HG02852 (cell line): ENCODE data around the gene TIPARP.
"Not testable (repeated sequence)": the region's sequence is repeated elsewhere in the genome, so short reads cannot be mapped to it uniquely, and the experiment has no call there.

Source experiments
- ATAC-seq: cut with Tn5 transposase; IDR thresholded peaks from one replicate; pipeline ENCODE4 v1.9.1; 2021; ENCODE audit warnings: mild to moderate bottlenecking, moderate library complexity; ENCODE audit not compliant: unreplicated experiment

TIPARP gene

GRCh38 chr3:156737049-156737448 lies 62.7 kb downstream of the TIPARP start:
- not testable (repeated sequence) for ATAC-seq

DNA sequence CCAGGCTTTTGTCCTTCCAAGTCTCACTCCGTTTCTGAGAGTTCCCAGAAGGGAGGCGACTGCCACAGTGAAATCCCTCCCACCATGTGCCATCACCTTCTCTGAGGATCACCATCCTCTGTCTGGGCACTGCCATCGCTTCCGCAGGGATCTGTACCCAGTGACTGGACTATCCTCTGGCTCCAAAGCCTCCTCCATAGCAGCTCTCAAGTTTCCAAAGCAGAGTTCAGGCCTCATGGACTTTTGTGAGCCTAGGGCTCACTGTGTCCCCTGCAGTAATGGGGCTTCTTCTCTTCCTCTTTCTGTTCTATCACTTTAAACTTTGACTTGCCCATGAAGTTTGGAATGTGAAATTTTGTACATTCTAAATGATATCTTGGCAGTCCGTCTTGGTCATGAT lies 63.9 kb downstream of the TIPARP start:
- no peak for ATAC-seq

DNA sequence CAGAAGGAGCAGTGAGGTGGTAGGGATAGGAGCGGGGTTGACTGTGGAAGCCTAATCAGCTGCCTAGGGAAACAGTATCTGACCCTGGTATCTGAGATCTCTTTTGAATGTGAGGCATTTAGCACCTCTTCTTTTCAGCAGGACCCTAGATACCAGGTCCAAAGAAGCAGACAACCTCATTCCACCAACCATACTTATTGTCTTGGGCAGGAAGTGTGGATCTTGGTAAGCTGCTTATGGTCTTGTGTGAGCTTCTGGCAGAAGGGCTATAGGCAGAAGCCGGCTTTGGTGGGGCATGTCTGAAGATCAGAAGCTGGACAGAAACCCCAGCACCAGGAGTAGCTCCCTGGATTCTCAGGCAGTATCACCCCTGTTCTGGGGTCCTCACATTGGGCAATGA lies 65.6 kb downstream of the TIPARP start:
- no peak for ATAC-seq

GRCh38 chr3:156740581-156740980 lies 66.2 kb downstream of the TIPARP start:
- ATAC-seq = not testable (repeated sequence)

GRCh38 chr3:156741935-156742334 lies 67.5 kb downstream of the TIPARP start:
- ATAC-seq = no peak

GRCh38 chr3:156742401-156742800 lies 68.0 kb downstream of the TIPARP start:
- ATAC-seq = no peak

DNA sequence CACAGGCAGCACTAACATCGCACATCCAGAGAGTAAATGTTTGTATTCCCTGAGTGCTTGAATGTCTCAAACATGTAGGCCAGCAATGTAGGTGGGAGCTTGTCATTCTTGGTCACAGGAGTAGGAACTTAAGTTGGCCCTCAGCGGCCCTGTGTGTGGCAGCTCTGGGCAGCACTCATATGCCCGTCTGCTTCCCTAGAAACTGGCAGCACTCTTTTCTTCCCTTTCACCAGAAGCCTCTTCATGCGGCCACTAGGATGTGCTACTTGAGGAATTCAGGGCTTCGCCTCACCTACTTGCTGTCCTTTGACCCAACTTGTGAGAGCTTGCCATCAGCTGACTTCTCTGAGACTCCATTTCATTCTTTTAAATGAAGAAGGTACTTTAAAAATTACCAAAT lies 69.5 kb downstream of the TIPARP start:
- ATAC-seq = no peak

GRCh38 chr3:156744631-156745030 lies 70.2 kb downstream of the TIPARP start:
- no peak for ATAC-seq

DNA sequence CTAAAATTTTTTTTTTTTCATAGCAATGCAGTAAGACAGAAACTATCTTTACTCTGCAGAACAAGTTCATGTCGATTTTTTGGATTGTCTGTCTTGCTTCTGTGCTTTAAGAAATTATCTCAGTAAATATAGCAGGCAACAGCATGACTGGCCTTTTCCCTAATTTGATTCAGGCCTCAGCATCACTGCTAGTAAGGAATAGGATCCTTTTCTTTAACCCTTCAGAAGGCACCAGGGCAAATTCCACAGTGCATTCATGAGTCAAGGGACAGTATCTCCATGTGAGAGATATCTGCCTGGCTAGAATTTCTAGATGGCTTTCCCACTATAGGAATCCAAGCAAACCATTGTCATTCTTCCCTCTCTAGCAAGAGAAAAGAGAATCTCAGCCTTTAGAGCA lies 71.4 kb downstream of the TIPARP start:
- ATAC-seq = no peak

- no peak for ATAC-seq
These were observed 72.7 kb downstream of the TIPARP start for GRCh38 chr3:156747046-156747445.

DNA sequence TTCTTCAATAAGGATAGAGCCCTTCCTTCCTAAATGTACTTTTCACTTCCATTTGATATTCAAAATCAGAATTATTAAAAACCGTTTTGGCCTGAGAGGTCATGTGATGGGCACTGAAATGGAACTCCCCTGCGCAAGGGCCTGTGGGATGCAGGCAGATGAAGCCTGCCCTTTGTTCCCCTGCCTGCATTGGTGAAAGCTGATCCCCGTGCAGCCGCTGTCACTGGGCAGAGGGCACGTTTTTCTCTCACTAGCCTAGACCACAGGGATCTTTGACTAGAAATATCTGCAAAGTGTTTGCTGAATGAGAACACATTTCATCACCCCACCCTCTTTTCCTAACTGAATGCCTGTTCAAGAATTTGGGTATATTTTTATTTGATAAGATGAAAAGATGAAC lies 74.9 kb downstream of the TIPARP start:
- no peak for ATAC-seq

DNA sequence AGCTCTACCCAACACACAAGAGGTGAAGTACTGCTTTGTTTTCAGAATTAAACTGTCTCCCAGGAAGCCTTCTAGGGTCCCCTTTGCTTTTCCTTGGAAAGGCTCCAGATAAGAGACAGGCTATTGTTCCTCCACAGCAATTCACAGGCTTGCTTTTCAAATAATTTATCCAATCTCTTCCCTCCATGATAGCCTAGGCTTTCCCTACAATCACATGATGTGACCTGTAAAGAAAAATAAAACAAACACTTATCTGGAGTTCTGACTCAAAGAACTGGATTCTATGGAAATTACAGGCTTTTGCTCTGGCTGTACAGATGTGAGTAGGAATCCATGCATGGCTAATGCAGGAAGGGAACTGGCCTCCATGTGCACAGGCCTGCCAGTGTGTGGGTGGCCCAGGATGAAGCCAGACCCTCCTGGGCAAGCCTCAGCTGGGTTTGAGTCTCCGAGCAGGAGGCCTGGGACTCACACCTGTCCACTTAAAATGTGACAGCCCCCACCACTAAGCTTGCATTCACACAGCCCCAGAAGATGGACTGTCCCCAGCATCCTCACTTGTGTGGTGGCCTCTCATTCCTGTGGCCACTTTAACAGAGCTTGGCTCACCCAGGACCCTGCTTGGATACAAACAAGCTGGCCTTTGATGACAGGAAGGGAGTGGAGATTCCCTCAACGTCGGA lies 75.9 kb downstream of the TIPARP start:
- no peak for ATAC-seq

GRCh38 chr3:156750874-156751245 lies 76.5 kb downstream of the TIPARP start:
- ATAC-seq = no peak

- ATAC-seq = no peak
These were observed 77.2 kb downstream of the TIPARP start for GRCh38 chr3:156751461-156752025.
